Stimulated activated CD4-positive, alpha-beta T cell treated with anti-CD3 and anti-CD28 coated beads, Interleukin-15, amount 100 ng/mL, for 1 hour (primary cell): Measurements from ENCODE around the gene PARD6A.
"Not testable (repeated sequence)": the region's sequence is repeated elsewhere in the genome, so short reads cannot be mapped to it uniquely, and the experiment has no call there.

Experiments
- DNase-seq, 2 donors: peaks; one replicate each; pipeline ENCODE4 v3.0.0-alpha.2; 2020; ENCODE audit warnings: low read depth in 1 of 2, low spot score in 1 of 2

The PARD6A gene

DNA sequence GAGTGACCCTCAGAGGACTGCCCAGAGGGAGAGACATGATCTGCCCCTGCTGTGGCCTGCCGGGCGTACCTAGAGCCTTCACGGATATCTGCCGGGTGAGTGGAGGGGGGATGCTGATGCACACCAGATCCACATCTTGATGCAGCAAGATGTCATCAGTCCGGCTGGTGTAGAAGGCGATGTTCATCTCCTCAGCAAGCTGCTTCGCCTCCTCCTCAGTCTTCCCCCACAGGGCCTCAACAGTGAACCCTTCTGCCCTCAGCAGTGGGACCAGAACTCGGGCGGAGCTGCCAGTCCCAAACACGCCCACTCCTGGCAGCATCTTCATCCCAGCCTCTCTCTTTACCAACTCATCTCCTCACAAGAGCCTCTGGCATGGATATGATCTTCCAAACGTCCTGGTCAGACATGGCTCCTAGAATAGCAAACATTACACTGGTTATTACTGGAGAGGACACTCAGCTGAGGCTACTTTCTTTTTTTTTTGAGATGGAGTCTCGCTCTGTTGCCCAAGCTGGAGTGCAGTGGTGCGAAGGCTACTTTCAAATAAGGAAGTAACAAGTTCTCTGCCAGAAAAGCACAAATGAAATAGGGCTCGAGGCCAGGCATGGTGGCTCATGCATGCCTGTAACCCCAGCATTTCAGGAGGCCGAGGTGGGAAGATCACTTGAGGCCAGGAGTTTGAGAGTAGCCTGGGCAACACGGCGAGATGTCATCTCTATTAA is 24.8 kb downstream of the PARD6A start:
- no peak for DNase-seq

DNA sequence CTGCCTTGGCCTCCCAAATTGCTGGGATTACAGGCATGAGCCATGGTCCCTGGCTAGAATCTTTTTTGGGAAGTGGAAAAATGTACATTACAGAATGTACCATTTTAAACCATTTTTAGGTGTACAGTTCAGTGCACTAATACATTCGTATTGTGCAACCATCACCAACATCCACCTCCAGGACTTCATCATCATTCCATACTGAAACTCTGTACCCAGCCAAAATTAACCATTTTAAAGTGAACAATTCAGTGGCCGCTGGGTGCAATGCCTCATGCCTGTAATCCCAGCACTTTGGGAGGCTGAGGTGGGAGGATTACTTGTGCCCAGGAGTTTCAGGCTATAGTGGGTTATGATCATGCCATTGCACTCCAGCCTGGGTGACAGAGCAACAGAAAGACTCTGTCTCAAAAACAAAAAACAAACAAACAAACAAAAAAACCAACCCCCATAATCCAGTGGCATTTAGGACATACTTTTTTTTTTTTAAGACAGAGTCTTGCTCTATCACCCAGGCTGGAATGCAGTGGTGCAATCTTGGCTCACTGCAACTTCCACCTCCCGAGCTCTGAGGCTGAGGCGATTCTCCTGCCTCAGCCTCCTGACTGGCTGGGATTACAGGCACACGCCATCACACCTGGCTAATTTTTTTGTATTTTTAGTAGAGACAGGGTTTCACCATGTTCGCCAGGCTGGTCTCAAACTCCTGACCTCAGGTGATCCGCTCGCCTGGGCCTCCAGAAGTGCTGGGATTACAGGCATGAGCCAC is 32.9 kb downstream of the PARD6A start:
- not testable (repeated sequence) for DNase-seq

DNA sequence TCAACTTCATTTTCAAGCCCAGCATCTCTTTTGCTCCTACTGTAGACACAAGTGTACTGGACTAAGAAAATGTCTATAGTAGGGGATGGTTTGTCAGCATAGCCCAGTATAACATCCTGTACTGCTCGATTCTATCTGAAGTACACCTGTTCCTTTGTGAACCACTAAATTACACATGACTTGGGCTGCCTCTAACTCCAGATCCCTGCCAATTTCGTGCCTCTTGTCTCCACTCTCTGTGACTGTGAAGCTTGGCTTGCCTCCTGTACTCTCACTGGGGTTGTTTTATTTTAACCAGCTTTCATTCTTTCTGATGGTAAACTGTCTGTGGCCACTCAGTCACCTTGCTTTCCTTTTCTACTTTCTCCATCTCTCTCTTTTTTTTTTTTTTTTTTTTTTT is 33.9 kb downstream of the PARD6A start:
- DNase-seq = no peak

GRCh38 chr16:67697422-67698185 is 36.8 kb downstream of the PARD6A start:
- DNase-seq = no peak

GRCh38 chr16:67699265-67699664 is 38.5 kb downstream of the PARD6A start:
- DNase-seq = no peak

DNA sequence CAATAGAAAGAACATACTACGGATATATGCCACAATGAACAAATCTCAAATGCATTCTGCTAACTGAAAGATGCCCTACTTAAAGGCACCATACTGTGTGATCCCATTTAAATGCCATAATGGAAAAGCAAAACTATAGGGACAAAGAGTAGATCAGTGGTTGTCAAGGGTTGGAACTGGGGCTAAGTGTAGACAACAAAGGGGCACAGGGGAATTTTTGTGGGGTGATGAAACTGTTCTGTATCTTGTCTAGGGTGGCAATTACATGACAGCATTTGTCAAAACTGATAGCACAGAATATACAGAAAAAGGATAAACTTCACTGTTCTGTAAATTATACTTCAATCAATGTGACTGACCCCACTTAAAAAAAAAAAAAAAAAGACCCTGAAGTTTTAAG is 40.7 kb downstream of the PARD6A start:
- no peak for DNase-seq

- no peak for DNase-seq
Observed at GRCh38 chr16:67702130-67702529, 41.4 kb downstream of the PARD6A start.

GRCh38 chr16:67703626-67704025 is 42.9 kb downstream of the PARD6A start:
- no peak for DNase-seq

- DNase-seq = no peak
Observed at GRCh38 chr16:67704110-67704509, 43.4 kb downstream of the PARD6A start.

- no peak for DNase-seq
Observed at GRCh38 chr16:67707210-67707609, 46.5 kb downstream of the PARD6A start.

- no peak for DNase-seq
Observed at GRCh38 chr16:67707790-67708189, 47.0 kb downstream of the PARD6A start.

GRCh38 chr16:67708368-67708771 is 47.6 kb downstream of the PARD6A start:
- DNase-seq = no peak

GRCh38 chr16:67709050-67709449 is 48.3 kb downstream of the PARD6A start:
- no peak for DNase-seq

DNA sequence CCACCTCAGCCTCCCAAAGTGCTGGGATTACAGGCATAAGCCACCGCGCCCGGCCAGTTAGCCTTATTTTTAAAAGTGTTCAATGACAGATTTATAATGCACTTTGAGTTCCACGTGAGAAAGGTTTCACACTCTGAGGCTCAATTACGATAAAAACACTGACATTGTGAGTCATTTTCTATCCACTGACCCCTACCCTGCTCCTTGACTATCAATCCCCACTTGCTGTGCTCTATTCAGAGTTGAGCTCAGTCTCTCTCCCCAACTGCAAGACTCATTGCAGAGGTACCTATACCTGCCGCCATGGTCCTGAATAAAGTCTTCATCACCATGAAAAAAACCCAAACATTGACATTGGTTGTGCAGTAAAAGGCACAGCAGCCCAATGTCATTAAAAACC is 49.8 kb downstream of the PARD6A start:
- no peak for DNase-seq
